HG03196 (cell line): ENCODE measurements around the gene FOXO6.
"Not testable (repeated sequence)": the region's sequence is repeated elsewhere in the genome, so short reads cannot be mapped to it uniquely, and the experiment has no call there.

Experiments
- ATAC-seq: cut with Tn5 transposase; IDR thresholded peaks from one replicate; pipeline ENCODE4 v1.9.1; 2021; ENCODE audit not compliant: unreplicated experiment

FOXO6 gene

DNA sequence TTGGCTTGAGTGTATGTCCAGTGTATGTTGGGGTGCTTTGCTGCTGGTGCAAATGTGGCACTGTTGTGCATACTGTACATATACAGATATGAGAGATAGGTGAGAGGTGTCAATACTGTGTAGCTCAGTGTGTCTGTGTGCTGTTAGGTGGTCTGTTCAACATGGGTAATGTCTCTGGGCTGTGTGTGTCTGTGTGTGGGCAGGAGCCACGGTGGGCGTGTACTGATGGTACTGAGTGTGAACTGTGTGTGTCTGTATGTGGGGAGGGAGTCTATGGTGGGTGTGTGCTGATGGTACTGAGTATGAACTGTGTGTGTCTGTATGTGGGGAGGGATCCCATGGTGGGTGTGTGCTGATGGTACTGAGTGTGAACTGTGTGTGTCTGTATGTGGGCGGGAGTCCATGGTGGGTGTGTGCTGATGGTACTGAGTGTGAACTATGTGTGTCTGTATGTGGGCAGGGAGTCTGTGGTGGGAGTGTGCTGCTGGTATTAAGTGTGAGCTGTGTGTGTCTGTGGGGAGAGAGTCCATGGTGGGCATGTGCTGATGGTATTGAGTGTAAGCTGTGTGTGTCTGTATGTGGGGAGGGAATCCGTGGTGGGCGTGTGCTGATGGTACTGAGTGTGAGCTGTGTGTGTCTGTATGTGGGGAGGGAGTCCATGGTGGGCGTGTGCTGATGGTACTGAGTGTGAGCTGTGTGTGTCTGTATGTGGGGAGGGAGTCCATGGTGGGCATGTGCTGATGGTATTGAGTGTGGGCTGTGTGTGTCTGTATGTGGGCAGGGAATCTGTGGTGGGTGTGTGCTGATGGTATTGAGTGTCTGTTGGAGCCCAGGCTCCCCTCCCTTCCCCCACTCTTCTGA, 32.2 kb upstream of the FOXO6 start:
- no peak for ATAC-seq

DNA sequence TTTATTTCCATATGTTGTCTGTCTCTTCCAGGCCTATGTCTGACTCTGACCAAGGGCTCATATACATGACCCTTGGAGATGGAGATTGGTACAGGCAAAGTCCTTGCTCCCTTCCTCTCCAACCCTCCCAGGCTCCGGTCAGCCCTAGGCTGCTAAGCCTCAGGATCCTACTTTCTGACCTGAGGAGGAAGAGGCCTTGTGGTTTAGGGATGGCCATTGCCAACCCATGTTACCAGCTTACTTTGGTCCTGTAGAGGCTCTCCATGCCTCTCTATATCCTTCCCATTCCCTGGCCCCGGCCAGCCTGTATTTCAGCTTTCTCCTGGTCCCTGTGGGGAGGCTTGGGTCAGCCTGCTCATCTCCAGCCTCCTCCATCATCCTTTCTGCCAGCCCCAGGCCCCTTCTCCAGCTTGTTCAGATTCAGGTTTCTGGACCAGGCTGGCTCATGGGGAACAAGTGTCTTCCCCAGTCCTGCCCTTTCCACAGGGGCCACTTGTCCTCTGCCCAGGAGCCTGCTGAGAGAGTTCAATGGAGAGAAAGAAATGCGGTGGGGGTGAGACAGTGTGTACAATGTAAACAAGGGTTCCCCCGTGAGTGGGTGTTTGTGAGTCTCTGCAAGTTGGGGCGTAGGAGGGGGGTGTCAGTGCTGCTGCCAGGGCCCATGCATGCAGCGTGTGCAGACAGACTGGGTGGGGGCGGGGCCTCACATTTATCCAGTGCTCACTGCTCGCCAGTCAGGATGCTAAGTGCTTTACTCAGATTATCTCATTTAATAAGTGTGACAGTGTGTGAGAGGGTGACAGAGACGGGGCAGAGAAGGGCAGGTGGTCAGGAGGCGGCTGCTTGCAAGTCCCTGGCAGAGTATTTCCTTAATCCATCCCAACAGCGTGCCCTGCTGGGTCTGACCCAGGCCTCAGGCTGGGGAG, 31.3 kb upstream of the FOXO6 start:
- ATAC-seq = no peak

DNA sequence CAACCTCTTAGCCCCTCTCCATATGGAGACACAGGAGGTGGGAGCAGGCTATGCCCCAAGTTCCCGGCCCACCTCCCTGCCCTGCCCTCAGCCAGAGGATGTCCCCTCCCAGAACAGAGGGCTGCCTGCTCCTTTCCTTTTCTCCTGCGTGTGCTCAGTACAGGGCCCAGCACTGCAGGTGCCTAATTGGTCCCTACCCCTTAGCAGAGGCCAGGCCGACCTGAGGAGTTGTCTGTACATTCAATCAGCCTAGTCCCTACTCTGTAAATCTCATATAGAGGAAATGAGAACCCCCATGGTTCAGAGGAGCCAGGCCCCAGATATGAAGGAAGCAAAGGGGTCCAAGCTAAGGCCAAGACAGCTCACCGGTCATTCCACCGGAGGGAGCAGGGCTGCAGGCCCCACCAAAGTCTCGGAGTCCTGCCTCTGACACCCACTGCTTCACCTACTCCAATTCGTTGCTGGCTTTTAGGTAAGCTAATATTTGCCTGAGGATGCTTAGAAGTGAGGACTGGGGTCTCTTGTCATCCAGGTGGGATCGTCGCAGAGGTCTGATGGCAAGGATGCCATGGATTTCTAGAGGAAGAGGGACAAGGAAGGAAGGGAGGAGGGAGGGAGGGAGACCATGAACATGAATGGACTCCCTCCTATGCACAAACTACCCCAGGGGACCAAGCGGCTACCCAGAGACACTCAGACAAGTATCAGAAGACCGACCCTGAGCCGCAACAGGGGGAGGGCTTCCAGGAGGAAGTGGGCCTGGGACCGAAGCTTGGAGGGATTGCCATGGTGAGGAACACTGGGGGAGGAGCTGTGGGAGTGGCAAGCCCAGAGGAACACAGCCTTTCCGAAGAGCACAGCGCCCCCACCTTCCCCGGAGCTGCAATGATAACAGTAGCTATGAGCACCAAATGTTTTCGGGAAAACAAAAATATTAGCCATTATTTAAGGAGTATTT, 30.4 kb upstream of the FOXO6 start:
- ATAC-seq = no peak

DNA sequence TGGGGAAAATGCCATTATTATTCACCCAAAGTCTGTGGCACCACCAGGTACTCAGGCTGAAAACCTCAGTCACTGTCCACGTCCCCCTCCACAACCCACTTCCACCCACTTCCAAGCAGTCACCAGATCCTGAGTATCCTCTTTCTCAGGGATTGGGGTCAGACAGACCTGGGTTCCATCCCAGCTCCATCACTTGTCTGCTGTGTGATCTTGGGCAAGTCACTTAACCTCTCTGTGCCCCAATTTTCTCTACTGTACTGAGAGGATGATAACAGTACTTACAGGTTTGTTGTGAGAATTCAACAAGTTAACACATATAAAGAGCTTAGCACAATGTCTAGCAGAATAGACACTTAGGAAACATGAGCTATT, 29.7 kb upstream of the FOXO6 start:
- no peak for ATAC-seq

DNA sequence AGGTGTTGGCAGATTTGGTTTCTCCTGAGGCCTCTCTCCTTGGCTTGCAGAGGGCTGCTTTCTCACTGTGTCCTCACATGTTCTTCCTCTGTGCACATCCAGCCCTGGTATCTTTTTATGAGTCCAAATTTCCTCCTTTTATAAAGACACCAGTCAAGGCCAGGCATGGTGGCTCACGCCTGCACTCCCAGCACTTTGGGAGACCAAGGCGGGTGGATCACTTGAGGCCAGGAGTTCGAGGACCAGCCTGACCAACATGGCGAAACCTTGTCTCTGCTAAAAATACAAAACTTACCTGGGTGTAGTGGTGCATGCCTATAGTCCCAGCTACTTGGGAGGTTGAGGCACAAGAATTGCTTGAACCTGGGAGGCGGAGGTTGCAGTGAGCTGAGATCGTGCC, 29.1 kb upstream of the FOXO6 start:
- not testable (repeated sequence) for ATAC-seq

DNA sequence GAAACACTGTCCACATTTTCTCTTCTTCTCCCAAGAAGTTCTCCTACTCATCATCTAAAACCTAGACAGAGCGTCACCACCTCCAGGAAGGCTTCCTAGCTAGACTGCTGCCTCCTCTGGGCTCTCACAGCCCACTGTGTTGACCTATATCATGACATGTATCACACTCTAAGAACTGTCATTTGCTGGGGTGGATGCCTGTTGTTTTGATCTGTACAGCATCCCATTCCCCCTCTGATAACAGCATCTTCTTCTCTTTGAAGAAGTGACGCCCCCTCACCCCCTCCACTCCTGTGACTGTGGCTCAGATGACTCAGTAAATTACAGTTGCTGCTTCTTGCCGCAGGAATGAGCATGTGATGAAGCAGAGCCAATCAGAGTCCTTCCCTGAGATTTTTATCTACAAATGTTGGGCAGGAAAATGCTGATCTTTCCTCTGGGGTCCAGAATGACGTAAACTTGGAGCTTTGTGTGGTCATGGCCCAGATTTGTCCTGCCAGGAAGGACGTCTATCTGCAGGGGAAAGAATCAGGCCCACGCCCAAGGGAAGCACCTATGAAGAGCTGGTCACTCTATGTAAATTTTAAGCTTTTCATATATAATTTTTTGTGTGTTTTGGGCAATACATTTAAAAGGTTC, 28.0 kb upstream of the FOXO6 start:
- ATAC-seq = no peak

DNA sequence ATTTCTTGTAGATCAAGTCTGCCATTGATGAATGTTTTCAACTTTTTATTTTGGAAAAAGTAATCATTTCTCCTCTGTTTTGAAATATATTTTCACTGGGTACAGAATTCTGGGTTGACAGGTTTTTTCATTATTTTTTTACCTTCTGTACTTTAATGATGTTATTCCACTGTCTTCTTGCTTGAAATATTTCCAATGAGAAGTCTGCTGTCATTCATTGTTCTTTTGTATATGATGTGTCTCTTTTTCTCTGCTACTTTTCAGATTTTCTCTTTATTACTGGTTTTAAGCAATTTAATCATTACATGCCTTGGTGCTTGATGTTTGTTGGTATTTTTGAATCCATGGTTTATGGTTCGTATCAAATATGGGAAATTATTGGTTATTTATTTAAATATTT, 22.4 kb upstream of the FOXO6 start:
- no peak for ATAC-seq

DNA sequence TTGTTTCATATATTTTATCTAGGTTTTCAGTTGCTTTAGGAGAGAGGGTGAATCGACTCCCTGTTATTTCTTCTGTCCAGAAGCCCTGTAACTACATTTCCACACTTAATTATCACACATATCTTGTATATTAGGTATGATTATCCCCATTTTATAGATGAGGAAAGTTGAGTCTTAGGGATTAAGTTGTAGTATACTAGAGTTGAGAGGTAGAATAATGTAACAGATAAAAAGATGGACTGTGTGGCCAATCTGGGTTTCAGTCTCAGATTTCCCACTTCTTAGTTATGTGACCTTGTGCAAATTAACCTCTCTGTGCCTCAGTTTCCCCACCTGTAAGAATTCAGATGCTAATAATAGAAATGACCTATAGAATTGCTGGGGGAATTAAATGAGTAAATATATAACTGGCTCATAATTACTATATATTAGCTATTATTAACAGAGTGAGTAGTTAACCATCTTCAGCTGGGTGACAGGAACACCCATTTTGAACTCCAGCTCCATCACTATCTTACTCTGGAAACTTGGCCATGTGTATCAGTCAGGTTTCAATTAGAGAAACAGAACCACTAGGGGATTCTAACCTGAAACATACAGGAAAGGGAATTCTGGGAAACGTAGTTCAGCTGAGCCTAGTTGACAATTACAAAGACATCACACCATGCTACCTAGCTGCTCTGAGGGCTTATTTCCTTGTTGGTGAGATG, 20.4 kb upstream of the FOXO6 start:
- ATAC-seq = no peak

DNA sequence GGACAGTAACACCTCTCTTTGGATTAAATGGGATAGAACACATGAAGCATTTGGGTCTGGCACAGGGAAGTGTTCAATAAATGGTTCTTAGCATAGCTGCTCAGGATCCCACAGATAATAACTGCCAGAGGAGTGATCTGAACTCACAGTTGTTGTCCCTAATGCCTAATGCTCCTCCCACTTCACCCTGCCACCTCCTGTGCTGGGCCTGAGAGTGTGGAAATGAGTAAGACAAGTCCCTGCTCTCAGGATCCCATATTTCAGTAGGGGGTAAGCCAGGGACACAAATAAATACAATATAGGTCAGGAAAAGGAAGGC, 19.9 kb upstream of the FOXO6 start:
- ATAC-seq = no peak

DNA sequence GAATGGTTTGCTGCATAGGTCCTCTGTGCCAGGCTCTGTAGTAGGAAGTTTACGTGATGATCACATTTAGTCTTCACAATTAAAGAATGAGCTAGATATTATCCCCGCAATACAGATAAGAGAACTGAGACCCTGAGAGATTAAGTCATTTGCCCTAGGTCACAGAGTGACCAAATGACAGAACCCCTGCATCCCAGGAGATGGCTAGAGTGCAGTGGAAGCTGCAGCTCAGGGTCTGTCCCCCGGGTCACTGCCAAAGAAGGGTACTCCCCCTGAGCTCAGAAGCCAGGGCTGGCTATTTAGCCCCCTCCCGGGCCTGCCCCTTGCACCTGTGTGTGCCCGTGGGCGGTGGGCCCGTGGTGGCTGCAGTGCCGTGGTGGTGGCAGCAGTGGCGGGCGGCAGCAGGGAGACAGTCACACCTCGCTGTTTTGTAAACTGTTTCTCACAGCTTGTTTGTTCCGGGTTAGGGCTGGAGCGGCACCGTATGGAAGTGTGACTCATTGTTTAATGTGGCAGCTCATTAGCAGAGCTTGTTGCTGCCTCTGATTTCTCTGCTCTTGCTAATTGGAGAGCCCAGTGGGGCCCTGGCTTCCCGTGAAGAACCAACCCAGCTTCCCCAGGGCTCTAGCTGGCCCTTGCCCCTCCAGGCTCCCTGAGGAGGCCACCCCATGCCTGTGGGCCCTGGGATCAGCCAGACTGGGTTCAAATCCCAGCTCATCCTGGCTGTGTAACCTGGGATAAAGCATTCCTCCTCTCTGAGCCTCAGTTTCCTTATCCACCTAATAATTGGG, 19.3 kb upstream of the FOXO6 start:
- no peak for ATAC-seq

DNA sequence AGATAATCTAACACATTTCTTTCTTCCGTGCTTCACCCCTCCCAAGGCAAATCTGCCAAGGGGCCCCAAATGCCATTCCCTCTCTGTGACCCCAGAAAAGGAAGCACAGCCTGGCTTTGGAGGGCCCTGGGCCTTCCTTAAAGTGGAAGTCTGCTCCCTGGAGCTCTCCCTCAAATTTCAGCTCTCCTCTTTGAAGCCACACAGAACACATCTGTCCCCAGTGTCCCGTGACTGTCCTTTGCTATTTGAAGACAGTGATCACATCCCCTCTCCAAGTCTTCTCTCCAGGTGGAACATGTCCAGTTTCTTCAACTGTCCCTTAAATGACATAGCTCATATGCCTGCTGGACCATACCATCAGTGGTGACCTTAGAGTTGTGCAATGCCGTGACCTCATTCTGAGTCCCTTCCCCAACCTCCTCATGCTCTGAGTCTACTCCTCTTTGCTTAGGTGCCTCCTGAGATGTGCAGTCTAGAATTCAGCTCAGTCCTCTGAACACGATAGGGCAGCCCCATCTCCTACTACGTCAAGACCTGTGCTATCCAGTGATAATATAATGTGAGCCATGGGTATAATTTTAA, 18.4 kb upstream of the FOXO6 start:
- no peak for ATAC-seq

DNA sequence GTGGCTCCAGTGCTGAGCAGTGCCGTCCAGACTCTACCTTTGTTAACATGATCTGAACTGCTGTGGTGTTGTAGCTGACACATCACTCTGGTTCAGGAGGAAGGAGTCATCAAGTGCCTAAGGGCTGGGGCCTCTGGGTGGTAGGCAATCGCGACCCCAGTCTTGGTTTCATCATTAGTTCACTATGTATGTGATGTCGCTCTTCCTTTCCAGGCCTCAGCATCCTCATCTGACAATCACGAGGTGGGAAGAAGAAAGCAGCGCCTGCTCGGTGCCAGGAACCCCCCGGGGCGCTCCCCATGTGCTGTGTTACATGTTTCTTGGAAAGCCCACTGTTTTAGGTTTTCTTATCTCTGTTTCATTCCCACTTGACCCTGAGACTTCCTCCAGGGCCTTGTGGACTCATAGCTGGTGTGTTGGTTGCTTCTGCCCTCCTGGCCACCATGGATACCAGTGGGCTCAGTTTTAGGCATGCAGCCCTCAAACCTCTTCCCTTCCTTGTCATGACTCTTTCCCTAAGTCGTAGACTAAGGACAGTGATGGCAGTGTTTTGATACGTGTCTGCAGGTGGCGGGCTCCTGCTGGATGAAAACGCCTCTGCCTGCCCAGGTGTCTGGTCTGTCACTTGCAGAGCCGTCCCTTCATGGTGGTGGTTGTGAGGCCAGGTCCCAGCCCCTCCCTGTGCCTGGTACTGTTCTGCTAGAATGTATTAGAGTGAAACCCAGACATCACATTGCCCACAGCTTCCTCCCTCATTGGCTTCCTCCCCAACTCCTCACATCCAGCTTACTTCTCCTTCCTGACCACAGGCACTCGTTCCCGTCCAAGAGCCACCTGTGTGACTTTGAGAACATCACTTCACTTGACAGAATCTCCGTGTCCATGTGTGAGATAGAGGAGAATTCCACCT, 17.2 kb upstream of the FOXO6 start:
- no peak for ATAC-seq

DNA sequence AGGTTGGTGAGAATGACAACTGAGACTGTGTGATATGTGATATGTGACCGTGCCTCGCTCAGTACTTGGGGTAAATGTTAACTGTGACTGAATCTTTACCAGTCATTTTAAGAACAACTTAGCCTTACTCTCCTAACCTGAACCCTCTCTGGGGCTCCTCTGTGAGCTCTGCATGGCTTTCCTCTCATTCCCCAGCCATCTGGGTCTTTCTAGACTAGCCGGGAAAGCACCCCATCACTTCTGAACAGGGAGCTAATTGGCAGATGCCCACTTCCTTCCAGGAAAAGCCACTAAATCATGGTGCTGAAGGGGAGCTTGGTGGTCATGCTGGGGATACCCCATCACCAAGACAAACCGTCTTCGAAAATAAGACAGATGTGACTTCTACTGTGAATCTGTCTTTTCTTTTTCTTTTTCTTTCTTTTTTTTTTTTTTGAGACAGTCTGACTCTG, 16.5 kb upstream of the FOXO6 start:
- ATAC-seq = no peak

DNA sequence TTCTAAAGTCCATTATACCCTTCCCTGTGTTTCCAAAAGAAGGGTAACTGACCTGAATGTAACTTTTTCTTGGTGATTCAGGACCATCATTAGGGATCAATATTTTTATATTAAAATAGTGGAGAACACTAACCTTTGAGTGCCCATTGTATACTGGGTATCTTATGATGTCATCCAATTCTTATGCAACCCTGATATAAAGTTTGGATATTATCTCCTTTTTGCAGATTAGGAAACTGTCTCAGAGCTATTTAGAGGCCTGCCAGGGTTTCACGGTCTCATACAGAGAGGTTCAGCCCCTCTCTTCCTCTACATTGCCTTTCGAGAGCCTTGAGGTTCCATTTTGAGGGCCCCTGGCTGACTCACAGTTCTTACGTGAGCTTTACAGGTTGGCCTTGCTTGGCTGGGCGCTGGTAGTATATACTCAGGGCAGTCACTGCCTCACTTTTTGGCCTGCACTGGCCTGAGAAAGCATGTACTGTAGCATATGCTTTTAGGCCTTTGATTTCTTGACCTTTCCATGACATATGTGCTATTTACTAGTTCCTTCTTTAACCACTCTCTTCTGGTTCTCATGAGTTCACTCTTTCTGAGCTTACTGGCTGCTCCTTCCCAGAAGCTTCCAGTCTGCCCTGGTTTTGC, 15.7 kb upstream of the FOXO6 start:
- no peak for ATAC-seq

DNA sequence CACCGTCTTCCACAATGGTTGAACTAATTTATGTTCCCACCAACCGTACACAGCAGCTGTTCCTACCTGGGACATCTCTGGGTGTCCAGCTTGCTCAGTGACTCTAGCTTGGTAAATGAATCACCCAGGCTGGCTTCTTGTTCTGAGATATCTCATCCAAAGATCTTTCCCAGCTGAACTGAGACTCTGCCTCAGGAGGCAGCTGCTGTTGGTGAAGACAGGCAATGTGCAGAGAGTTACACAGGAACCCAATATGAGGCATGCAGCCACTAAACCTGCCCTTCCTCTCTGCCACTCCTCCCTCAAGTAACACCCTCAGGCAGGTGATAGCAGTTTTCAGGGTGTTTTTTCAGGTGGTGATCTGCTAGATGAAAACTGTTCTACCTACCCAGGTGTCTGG, 14.0 kb upstream of the FOXO6 start:
- ATAC-seq = no peak

DNA sequence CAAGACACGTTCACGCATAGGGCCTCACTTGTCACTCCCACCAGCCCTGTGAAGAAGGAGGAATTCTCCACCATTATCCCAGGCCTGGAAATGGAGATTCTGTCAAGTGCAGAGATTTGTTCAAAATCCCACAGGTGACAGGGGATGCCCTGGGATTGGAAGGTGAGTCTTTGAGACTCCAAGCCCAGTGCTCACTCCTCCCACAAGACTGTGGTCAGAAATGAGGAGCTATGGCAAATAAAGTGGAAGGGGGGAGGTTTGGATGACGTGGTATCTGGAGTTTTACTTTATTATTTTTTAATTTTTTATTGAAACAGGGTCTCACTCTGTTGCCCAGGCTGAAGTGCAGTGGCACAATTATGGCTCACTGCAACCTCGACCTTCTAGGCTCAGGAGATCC, 12.8 kb upstream of the FOXO6 start:
- ATAC-seq = no peak

DNA sequence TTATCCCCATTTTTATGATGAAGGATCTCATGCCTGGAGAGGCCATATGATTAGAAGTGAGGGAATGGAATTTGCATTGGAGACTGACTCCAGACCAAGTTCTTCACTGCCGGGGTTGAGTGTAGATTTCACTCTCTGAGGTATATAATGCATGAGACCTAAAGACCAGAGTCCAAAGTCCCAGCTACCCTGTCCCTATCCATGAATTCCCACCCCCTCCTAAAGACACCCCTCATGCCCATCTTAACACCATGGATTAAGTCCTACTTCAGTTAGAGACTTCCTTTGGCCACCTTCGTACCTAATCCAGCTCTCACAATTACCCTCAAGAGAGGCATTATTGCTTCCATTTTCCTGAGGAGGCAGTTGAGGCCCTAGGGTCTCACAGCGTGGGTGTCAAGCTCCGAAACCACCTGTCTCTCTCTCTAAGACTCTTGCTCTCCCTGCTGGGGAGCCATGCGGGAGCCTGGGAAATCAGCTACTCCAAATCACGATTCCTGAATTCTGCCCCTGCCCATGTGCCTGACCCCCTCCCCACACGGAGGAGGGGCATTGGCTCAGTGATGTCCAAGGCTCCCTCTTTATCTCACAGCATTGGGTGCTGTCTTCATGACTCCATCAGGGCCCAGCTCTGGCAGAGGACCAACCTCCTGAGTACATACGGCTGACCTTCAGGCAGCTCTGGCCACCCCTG, 11.7 kb upstream of the FOXO6 start:
- no peak for ATAC-seq
